HG02870 (cell line): Measurements from ENCODE around the gene PEMT.

Experiments
- ATAC-seq: cut with Tn5 transposase; IDR thresholded peaks from one replicate; pipeline ENCODE4 v1.9.1; 2021; ENCODE audit warnings: mild to moderate bottlenecking, moderate library complexity; ENCODE audit not compliant: unreplicated experiment

The PEMT gene

GRCh38 chr17:17570798-17571716 is 20.5 kb downstream of the PEMT start:
- no peak for ATAC-seq

- ATAC-seq: no peak
Observed at GRCh38 chr17:17570140-17570797, 21.2 kb downstream of the PEMT start.

GRCh38 chr17:17569691-17570090 is 21.8 kb downstream of the PEMT start:
- ATAC-seq: no peak

- no peak for ATAC-seq
Observed at GRCh38 chr17:17568772-17569195, 22.7 kb downstream of the PEMT start.

- ATAC-seq: no peak
Observed at GRCh38 chr17:17567631-17568030, 23.9 kb downstream of the PEMT start.

- ATAC-seq: no peak
Observed at GRCh38 chr17:17566896-17567513, 24.5 kb downstream of the PEMT start.

GRCh38 chr17:17565471-17566339 is 25.8 kb downstream of the PEMT start:
- ATAC-seq: no peak

GRCh38 chr17:17564896-17565295 is 26.6 kb downstream of the PEMT start:
- no peak for ATAC-seq

- no peak for ATAC-seq
Observed at GRCh38 chr17:17564323-17564722, 27.2 kb downstream of the PEMT start.

GRCh38 chr17:17563530-17563929 is 28.0 kb downstream of the PEMT start:
- ATAC-seq: no peak

GRCh38 chr17:17562146-17562511 is 29.4 kb downstream of the PEMT start:
- ATAC-seq: no peak

- no peak for ATAC-seq
Observed at GRCh38 chr17:17561408-17562145, 29.9 kb downstream of the PEMT start.

- ATAC-seq: no peak
Observed at GRCh38 chr17:17560975-17561374, 30.5 kb downstream of the PEMT start.

- ATAC-seq: no peak
Observed at GRCh38 chr17:17560167-17560566, 31.3 kb downstream of the PEMT start.

GRCh38 chr17:17559164-17559563 is 32.3 kb downstream of the PEMT start:
- no peak for ATAC-seq

- ATAC-seq: no peak
Observed at GRCh38 chr17:17558431-17558830, 33.1 kb downstream of the PEMT start.

- no peak for ATAC-seq
Observed at GRCh38 chr17:17557796-17558195, 33.7 kb downstream of the PEMT start.

GRCh38 chr17:17556671-17557070 is 34.8 kb downstream of the PEMT start:
- ATAC-seq: no peak

- ATAC-seq: no peak
Observed at GRCh38 chr17:17555906-17556305, 35.6 kb downstream of the PEMT start.

GRCh38 chr17:17555151-17555550 is 36.4 kb downstream of the PEMT start:
- ATAC-seq: no peak
